IMR-90 (cell line): Measurements from ENCODE around the gene CLEC17A. TPM values are rescaled to one million over a fixed set of nuclear protein-coding genes. Genes with fewer than 3 reads are reported as not detected.
"Not testable (repeated sequence)": the region's sequence is repeated elsewhere in the genome, so short reads cannot be mapped to it uniquely, and the experiment has no call there.

ENCODE experiments used
- ATAC-seq: fragments of 200-7000 bp; cut with Tn5 transposase; 2 replicates; pipeline ENCODE4 v1.9.1; 2020; ENCODE audit warnings: low read depth, mild to moderate bottlenecking, moderate library complexity
- BruUV-seq: library from RNA; stranded (reverse); fragments of 400-500 nt; replicated peaks from 2 replicates; lab custom pipeline; 2021; lab: Mats Ljungman, UMichigan
- CTCF ChIA-PET: fragments of 300-600 bp; formaldehyde crosslinking; extraction: SDS; loops from one replicate; lab custom pipeline; 2021; ENCODE audit warnings: antibody characterized with exemption; lab: Yijun Ruan, JAX
- POLR2A ChIA-PET: fragments of 300-600 bp; sonication (Branson Sonifier 250); formaldehyde crosslinking; loops from one replicate; lab custom pipeline; 2022; ENCODE audit warnings: antibody characterized with exemption; ENCODE audit not compliant: unreplicated experiment; lab: Charles Lee
- DNase-seq: peaks from one replicate; pipeline ENCODE4 v3.0.0; 2013
- H2AFZ ChIP-seq: replicated peaks from 2 replicates; pipeline ENCODE3; 2013; ENCODE audit warnings: low read length, mild to moderate bottlenecking; ENCODE audit not compliant: poor library complexity
- H2AK5ac ChIP-seq: 2 replicates; pipeline ENCODE4 v1.6.1; 2013; ENCODE audit warnings: low read depth, low read length, inconsistent platforms
- H2AK9ac ChIP-seq: replicated peaks from 2 replicates; pipeline ENCODE3; 2013; ENCODE audit warnings: mild to moderate bottlenecking, low read depth, low read length, moderate library complexity; ENCODE audit not compliant: poor library complexity
- H2BK120ac ChIP-seq: 2 replicates; pipeline ENCODE4 v1.6.1; 2013; ENCODE audit warnings: low read depth, low read length, inconsistent platforms
- H2BK15ac ChIP-seq: 3 replicates; pipeline ENCODE4 v1.6.1; 2013; ENCODE audit warnings: low read depth, low read length, inconsistent platforms
- H2BK20ac ChIP-seq: 2 replicates; pipeline ENCODE4 v1.6.1; 2013; ENCODE audit warnings: low read depth, mild to moderate bottlenecking, inconsistent platforms, low read length, moderate library complexity
- H2BK5ac ChIP-seq: 2 replicates; pipeline ENCODE4 v1.6.1; 2013; ENCODE audit warnings: mild to moderate bottlenecking, low read depth, low read length, inconsistent platforms; ENCODE audit not compliant: poor library complexity, severe bottlenecking
- H3K14ac ChIP-seq: replicated peaks from 2 replicates; pipeline ENCODE4 v1.6.1; 2013; ENCODE audit warnings: low read depth, low read length, inconsistent platforms
- H3K18ac ChIP-seq: 2 replicates; pipeline ENCODE4 v1.6.1; 2013; ENCODE audit warnings: low read depth, low read length, control low read depth
- H3K23ac ChIP-seq: 2 replicates; pipeline ENCODE4 v1.6.1; 2013; ENCODE audit warnings: low read depth, low read length, inconsistent platforms
- H3K27ac ChIP-seq: 2 replicates; pipeline ENCODE4 v1.5.1; 2013; ENCODE audit warnings: mild to moderate bottlenecking, control low read depth, low read length; ENCODE audit not compliant: insufficient read depth
- H3K27me3 ChIP-seq: 2 replicates; pipeline ENCODE4 v1.6.1; 2013; ENCODE audit warnings: low read length; ENCODE audit not compliant: control insufficient read depth, insufficient read depth
- H3K36me3 ChIP-seq: 2 replicates; pipeline ENCODE4 v1.6.1; 2013; ENCODE audit warnings: low read length, mixed read lengths; ENCODE audit not compliant: control insufficient read depth, insufficient read depth
- H3K4ac ChIP-seq: 2 replicates; pipeline ENCODE4 v1.6.1; 2013; ENCODE audit warnings: low read depth, low read length, inconsistent platforms
- H3K4me1 ChIP-seq: 2 replicates; pipeline ENCODE4 v1.6.1; 2013; ENCODE audit warnings: low read length, mixed read lengths; ENCODE audit not compliant: control insufficient read depth, insufficient read depth
- H3K4me2 ChIP-seq: 2 replicates; pipeline ENCODE4 v1.6.1; 2013; ENCODE audit warnings: low read depth, mild to moderate bottlenecking, control low read depth, low read length, moderate library complexity
- H3K4me3 ChIP-seq: 2 replicates; pipeline ENCODE4 v1.5.1; 2013; ENCODE audit warnings: low read depth, mild to moderate bottlenecking, control low read depth, low read length, moderate library complexity; ENCODE audit not compliant: insufficient read depth
- H3K56ac ChIP-seq: 2 replicates; pipeline ENCODE4 v1.6.1; 2013; ENCODE audit warnings: low read length, inconsistent platforms; ENCODE audit not compliant: insufficient read depth; ENCODE audit errors: extremely low read depth
- H3K79me1 ChIP-seq, 2 experiments: 2 replicates each; pipeline ENCODE4 v1.6.1; 2013; ENCODE audit warnings: low read length in 2 of 2, inconsistent platforms in 1 of 2, low read depth in 1 of 2
- H3K9ac ChIP-seq: 2 replicates; pipeline ENCODE4 v1.6.1; 2013; ENCODE audit warnings: low read depth, low read length, control low read depth
- H3K9me1 ChIP-seq: 2 replicates; pipeline ENCODE4 v1.6.1; 2013; ENCODE audit warnings: low read length, inconsistent platforms; ENCODE audit not compliant: insufficient read depth
- H3K9me3 ChIP-seq: 2 replicates; pipeline ENCODE4 v1.6.1; 2013; ENCODE audit warnings: low read length; ENCODE audit not compliant: control insufficient read depth, insufficient read depth
- H4K20me1 ChIP-seq: 2 replicates; pipeline ENCODE4 v1.6.1; 2013; ENCODE audit warnings: low read length, inconsistent platforms; ENCODE audit not compliant: insufficient read depth
- H4K5ac ChIP-seq: 2 replicates; pipeline ENCODE4 v1.6.1; 2013; ENCODE audit warnings: mild to moderate bottlenecking, low read depth, low read length, control low read depth
- H4K8ac ChIP-seq, 2 experiments: 2 replicates each; pipeline ENCODE4 v1.6.1; 2013; ENCODE audit warnings: low read depth in 2 of 2, low read length in 2 of 2, control low read depth in 1 of 2, inconsistent platforms in 1 of 2
- H4K91ac ChIP-seq: 2 replicates; pipeline ENCODE4 v1.6.1; 2013; ENCODE audit warnings: low read depth, low read length, inconsistent platforms; ENCODE audit not compliant: insufficient read depth
- CEBPB ChIP-seq: IDR thresholded peaks from 2 replicates; pipeline ENCODE4 v1.6.1; 2012; ENCODE audit warnings: low read depth, low read length, improper control_type of control experiment
- CHD1 ChIP-seq: IDR thresholded peaks from 2 replicates; pipeline ENCODE4 v1.6.1; 2012; ENCODE audit warnings: low read depth, low read length, improper control_type of control experiment
- CTCF ChIP-seq: conservative IDR thresholded peaks from 2 replicates; pipeline ENCODE4 v1.5.1; 2012; ENCODE audit warnings: mild to moderate bottlenecking, low read depth, low read length, improper control_type of control experiment
- NFE2L2 ChIP-seq: fragments of 150-350 bp; IDR thresholded peaks from 2 replicates; pipeline ENCODE4 v1.6.1; 2016; ENCODE audit warnings: low read depth, mild to moderate bottlenecking, low read length
- POLR2A ChIP-seq: IDR thresholded peaks from 2 replicates; pipeline ENCODE4 v1.6.1; 2012; ENCODE audit warnings: mild to moderate bottlenecking, low read depth, low read length
- USF2 ChIP-seq: fragments of 150-350 bp; IDR thresholded peaks from 2 replicates; pipeline ENCODE4 v1.6.1; 2017; ENCODE audit warnings: mild to moderate bottlenecking, antibody characterized with exemption, low read length, low read depth
- WGBS, 2 experiments: methylation state at CpG; one replicate each; pipeline versions ENCODE4 v1.1.5 to v1.1.7; 2013; ENCODE audit warnings: missing lambda C conversion rate in 2 of 2; ENCODE audit not compliant: insufficient read length in 1 of 2; ENCODE audit errors: extremely low coverage in 2 of 2; 5-methylcytosine and 5-hydroxymethylcytosine counted together
- dilution Hi-C: fragments of 300-500 bp; cut with HindIII; formaldehyde crosslinking; loops from one replicate; pipeline ENCODE4 v1.14.3; 2018; ENCODE audit warnings: low sequenced_read_pairs; ENCODE audit not compliant: unreplicated experiment
- in situ Hi-C: fragments of 300-500 bp; cut with MboI; formaldehyde crosslinking; loops from 3 replicates; pipeline ENCODE4 v1.14.3; 2019; ENCODE audit warnings: low sequenced_read_pairs, inconsistent platforms, mixed read lengths
- intact Hi-C: fragments of 100-400 bp; cut with micrococcal nuclease; formaldehyde crosslinking; loops from 2 replicates; pipeline ENCODE4 v1.10.0; 2022
- polyA plus RNA-seq, 3 experiments: library from polyadenylated mRNA; depleted of rRNA; stranded (reverse); fragments of >200 nt; gene quantifications; 2 replicates each; pipeline ENCODE4 v1.2.3, GENCODE V29; 2012; ENCODE audit warnings: low replicate concordance in 1 of 3
- total RNA-seq: library from RNA; depleted of rRNA; stranded (reverse); fragments of >200 nt; gene quantifications from 2 replicates; pipeline ENCODE4 v1.2.3, GENCODE V29; 2012

The CLEC17A gene
- total and polyA plus RNA-seq, 2 of the 4 experiments (the other 2 are of a cell fraction): 0.05 TPM; not detected in 1

GRCh38 chr19:14612657-14613056 lies 29.8 kb downstream of the CLEC17A start:
- no peaks in the 10 kb centered on the region for H3K9me3 ChIP-seq
- H2AFZ ChIP-seq: no peak overlapping the region
- ATAC-seq: no peak
- H3K9ac ChIP-seq: no peak overlapping the region
- H3K4me2 ChIP-seq: no peak overlapping the region
- no peak overlapping the region for H2BK120ac ChIP-seq
- no peak overlapping the region for H4K91ac ChIP-seq
- H3K14ac ChIP-seq: no peak overlapping the region
- H2AK9ac ChIP-seq: no peak overlapping the region
- TF ChIP-seq POLR2A: no peak
- no peak for TF ChIP-seq CHD1
- TF ChIP-seq CEBPB: no peak
- TF ChIP-seq NFE2L2: no peak
- TF ChIP-seq USF2: no peak
- TF ChIP-seq CTCF: no peak
- CTCF ChIA-PET: no interaction called here
- H3K23ac ChIP-seq: no peak overlapping the region
- no peak overlapping the region for H3K4ac ChIP-seq
- H3K4me1 ChIP-seq: no peaks in the 10 kb centered on the region
- H3K27ac ChIP-seq: no peak overlapping the region
- no peaks in the 10 kb centered on the region for H3K27me3 ChIP-seq
- intact Hi-C loops (no loop called here), dilution Hi-C loops (no loop called here), in situ Hi-C loops (no loop called here)
- no peaks in the 10 kb centered on the region for H3K9me1 ChIP-seq
- no peak overlapping the region for H3K4me3 ChIP-seq
- no peak overlapping the region for H2BK20ac ChIP-seq
- H3K18ac ChIP-seq: no peak overlapping the region
- H3K56ac ChIP-seq: no peak overlapping the region
- no peaks in the 10 kb centered on the region for H3K79me1 ChIP-seq
- H2BK15ac ChIP-seq: no peak overlapping the region
- H4K5ac ChIP-seq: no peak overlapping the region
- H4K20me1 ChIP-seq: no peaks in the 10 kb centered on the region
- no CpG with 5 or more reads among the region's 4 CpGs for WGBS, 2 experiments
- no peak for DNase-seq
- no peak overlapping the region for H4K8ac ChIP-seq
- BruUV-seq: no TSS peak
- H2BK5ac ChIP-seq: no peak overlapping the region
- POLR2A ChIA-PET: no interaction called here
- no peak overlapping the region for H2AK5ac ChIP-seq
- H3K36me3 ChIP-seq: no peaks in the 10 kb centered on the region

- H3K36me3 ChIP-seq, H4K20me1 ChIP-seq, H3K9ac ChIP-seq, intact Hi-C loops, H2AK5ac ChIP-seq, BruUV-seq, H3K27me3 ChIP-seq, H2BK20ac ChIP-seq, H3K9me3 ChIP-seq, ATAC-seq, H3K79me1 ChIP-seq, H3K18ac ChIP-seq, H4K8ac ChIP-seq, DNase-seq, POLR2A ChIA-PET, H2BK15ac ChIP-seq, H3K4ac ChIP-seq, dilution Hi-C loops, H3K4me2 ChIP-seq, in situ Hi-C loops, H2BK120ac ChIP-seq, H3K14ac ChIP-seq, H2BK5ac ChIP-seq, CTCF ChIA-PET, H3K4me1 ChIP-seq, H2AFZ ChIP-seq, H3K23ac ChIP-seq, H3K4me3 ChIP-seq, H3K9me1 ChIP-seq, H4K91ac ChIP-seq, H3K27ac ChIP-seq, H2AK9ac ChIP-seq, H3K56ac ChIP-seq, H4K5ac ChIP-seq: not testable (repeated sequence)
- WGBS, 2 experiments: 58% methylated on average over 5 of the region's 14 CpGs; no CpG with 5 or more reads in 1 of the 2 experiments
These were observed 30.7 kb downstream of the CLEC17A start for GRCh38 chr19:14613399-14614098.
